Measurements from ENCODE around the gene PEX14. TPM values are rescaled to one million over a fixed set of nuclear protein-coding genes. Genes with fewer than 3 reads are reported as not detected.
A peak's percentile ranks its signal among the peaks of the same experiment; 100 is the strongest.

The PEX14 gene
- total RNA-seq, 2 donors from 2014 or later, result 24.3 to 26.0 TPM

DNA sequence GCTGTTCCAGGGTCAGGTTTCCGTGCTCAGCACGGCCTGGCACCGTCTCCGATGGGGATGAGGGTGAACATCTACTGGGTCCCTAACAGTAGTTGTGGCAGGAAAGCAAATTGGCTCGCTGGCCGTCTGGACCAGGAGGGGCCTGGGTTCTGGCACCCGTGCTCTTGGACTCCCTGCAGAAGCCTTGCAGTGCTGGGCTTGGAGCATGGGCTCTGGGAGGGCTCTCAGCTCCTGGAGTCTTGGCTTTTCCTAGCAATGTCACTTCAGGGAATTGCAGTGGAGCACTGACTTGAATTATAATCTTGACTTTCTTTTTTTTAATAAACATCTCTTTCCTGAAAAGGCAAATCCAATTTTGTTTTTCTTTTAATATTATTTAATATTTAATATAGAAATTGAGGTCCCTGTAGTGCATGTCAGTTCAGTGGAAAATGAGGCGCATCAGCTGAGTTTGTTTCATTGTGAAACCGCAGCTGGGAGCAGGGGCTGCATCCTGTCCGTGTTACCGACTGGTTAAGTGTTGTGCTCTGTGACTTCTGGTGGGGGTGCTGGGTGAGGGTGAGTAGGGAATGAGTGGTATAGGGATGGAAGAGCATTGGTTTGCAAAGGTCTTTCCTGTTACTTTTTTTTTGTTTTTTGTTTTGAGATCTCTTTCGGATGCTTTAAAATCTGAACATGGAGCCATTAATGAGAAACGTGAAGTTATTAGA is 64.1 kb downstream of the PEX14 start:
- H3K9ac ChIP-seq (ENCODE audit: extremely low read depth, low read length, poor library complexity, severe bottlenecking), result no peak overlapping the region
- no peak overlapping the region for H3K4me3 ChIP-seq (ENCODE audit: low read length)
- H3K36me3 Mint-ChIP-seq (ENCODE audit: low read depth), result peaks cover 31% of the 10 kb centered on the region
- no peak for DNase-seq
- H3K27me3 ChIP-seq (ENCODE audit: control insufficient read depth, insufficient read depth, low read length, poor library complexity, severe bottlenecking), result no peaks in the 10 kb centered on the region
- no peak overlapping the region for H3K27ac Mint-ChIP-seq
- H3K36me3 ChIP-seq (ENCODE audit: control insufficient read depth, insufficient read depth, low read length), result peaks cover 33% of the 10 kb centered on the region
- H3K9me3 Mint-ChIP-seq, result no peaks in the 10 kb centered on the region
- H3K4me1 ChIP-seq (ENCODE audit: control insufficient read depth, insufficient read depth, low read length), result no peaks in the 10 kb centered on the region
- H3K27me3 Mint-ChIP-seq (ENCODE audit: insufficient read depth), result no peaks in the 10 kb centered on the region
- H3K4me3 Mint-ChIP-seq, result no peak overlapping the region
- H3K27ac ChIP-seq (ENCODE audit: low read depth, low read length), result no peak overlapping the region
- 77 to 84% methylated on average over 12 of the region's 13 CpGs for WGBS, 2 experiments (ENCODE audit: insufficient coverage in 1 of 2, insufficient read length in 1 of 2)
- H3K9me3 ChIP-seq (ENCODE audit: control insufficient read depth, low read length), result no peaks in the 10 kb centered on the region
- TF ChIP-seq, protein P1, sequence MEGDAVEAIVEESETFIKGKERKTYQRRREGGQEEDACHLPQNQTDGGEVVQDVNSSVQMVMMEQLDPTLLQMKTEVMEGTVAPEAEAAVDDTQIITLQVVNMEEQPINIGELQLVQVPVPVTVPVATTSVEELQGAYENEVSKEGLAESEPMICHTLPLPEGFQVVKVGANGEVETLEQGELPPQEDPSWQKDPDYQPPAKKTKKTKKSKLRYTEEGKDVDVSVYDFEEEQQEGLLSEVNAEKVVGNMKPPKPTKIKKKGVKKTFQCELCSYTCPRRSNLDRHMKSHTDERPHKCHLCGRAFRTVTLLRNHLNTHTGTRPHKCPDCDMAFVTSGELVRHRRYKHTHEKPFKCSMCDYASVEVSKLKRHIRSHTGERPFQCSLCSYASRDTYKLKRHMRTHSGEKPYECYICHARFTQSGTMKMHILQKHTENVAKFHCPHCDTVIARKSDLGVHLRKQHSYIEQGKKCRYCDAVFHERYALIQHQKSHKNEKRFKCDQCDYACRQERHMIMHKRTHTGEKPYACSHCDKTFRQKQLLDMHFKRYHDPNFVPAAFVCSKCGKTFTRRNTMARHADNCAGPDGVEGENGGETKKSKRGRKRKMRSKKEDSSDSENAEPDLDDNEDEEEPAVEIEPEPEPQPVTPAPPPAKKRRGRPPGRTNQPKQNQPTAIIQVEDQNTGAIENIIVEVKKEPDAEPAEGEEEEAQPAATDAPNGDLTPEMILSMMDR (conservative IDR thresholded peaks at IDR 0.05), result no peak
- peaks cover 36% of the 10 kb centered on the region for H3K4me1 Mint-ChIP-seq

DNA sequence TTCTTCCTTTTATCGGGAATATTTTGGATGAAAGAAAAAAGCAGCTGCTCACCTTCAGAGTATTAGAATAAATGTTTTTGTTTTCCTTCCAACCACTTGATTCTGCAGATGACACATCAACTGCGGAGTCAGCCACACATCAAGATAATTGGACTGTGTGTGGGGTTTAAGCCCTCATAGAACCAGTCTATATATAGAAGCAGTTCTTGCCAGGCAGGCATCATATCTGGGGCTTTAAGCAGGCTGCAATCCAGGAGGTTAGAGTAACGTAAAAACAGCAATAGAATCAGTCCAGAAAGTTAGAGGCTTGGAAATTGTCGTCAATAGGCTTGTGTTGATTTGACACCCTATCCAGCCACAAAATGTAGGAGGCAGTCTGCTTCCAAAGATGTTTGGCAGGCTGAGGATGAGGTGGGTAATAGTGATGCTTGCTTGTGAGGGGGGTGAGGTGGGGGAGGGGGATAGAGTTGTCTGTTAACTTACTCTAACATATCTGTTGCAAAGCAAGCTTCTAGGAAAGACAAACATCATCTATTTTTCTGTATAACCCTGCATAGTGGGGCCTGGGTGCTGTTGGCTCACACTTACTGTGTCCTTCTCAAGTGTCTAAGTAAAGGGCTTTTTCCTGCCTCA is 64.8 kb downstream of the PEX14 start:
- peaks cover 36% of the 10 kb centered on the region for H3K4me1 Mint-ChIP-seq
- no peaks in the 10 kb centered on the region for H3K9me3 Mint-ChIP-seq
- H3K36me3 ChIP-seq (ENCODE audit: control insufficient read depth, insufficient read depth, low read length), result peaks cover 33% of the 10 kb centered on the region

DNA sequence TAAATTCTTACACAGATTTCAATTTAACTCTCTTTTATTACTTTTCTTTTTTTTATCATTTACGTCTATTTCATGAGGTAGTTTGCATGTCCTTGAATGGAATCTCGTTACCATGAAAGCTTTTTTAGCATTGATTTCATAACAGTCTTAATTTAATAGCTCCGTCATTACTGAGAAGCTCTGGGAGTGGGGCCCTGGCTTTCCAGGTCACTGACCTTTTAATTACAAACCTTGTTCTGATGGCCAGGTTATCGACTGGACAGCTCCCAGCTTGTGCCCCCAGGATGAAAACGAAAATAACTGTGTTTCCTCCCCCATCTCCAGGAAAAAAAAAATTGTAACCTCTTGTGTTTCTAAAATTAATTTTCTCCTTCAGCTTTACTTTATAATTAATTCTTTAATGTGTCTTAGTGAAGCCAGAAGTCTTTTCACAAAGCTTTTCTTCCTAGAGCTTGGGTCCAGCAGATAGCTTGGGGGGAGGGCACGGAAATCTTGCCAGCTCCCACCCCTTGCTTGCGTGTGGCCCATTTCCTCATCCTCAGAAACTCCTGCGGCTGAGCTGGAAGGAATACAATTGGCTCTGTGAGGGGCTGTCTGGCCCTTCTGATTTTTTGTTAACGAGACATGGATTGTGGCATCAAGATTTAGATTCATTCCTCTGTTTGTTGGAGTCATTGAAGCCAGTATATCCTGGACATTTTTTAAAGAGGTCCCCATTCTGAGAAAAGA is 65.7 kb downstream of the PEX14 start:
- Mint-ChIP-seq H3K9me3 (no peaks in the 10 kb centered on the region), H3K4me1 (peaks cover 36% of the 10 kb centered on the region), H3K4me3 (peak overlapping the region; percentile 13), H3K36me3 (ENCODE audit: low read depth) (peaks cover 31% of the 10 kb centered on the region), H3K27ac (peak overlapping the region; percentile 74), H3K27me3 (ENCODE audit: insufficient read depth) (no peaks in the 10 kb centered on the region)
- Histone ChIP-seq H3K27ac (ENCODE audit: low read depth, low read length) (no peak overlapping the region), H3K4me3 (ENCODE audit: low read length) (no peak overlapping the region), H3K9ac (ENCODE audit: extremely low read depth, low read length, poor library complexity, severe bottlenecking) (no peak overlapping the region), H3K36me3 (ENCODE audit: control insufficient read depth, insufficient read depth, low read length) (peaks cover 33% of the 10 kb centered on the region), H3K4me1 (ENCODE audit: control insufficient read depth, insufficient read depth, low read length) (no peaks in the 10 kb centered on the region), H3K9me3 (ENCODE audit: control insufficient read depth, low read length) (no peaks in the 10 kb centered on the region), H3K27me3 (ENCODE audit: control insufficient read depth, insufficient read depth, low read length, poor library complexity, severe bottlenecking) (no peaks in the 10 kb centered on the region)
- 59 to 66% methylated on average over 5 to 9 of the region's 9 CpGs for WGBS, 2 experiments (ENCODE audit: insufficient coverage in 1 of 2, insufficient read length in 1 of 2)
- TF ChIP-seq, protein P1 (conservative IDR thresholded peaks at IDR 0.05), result no peak
- DNase-seq, result no peak

More for the DNA sequence above, 64.8 kb downstream of the PEX14 start:
- no peak for DNase-seq
- no peak overlapping the region for H3K27ac ChIP-seq (ENCODE audit: low read depth, low read length)
- no peak overlapping the region for H3K4me3 Mint-ChIP-seq
- H3K36me3 Mint-ChIP-seq (ENCODE audit: low read depth), result peaks cover 31% of the 10 kb centered on the region
- H3K9me3 ChIP-seq (ENCODE audit: control insufficient read depth, low read length), result no peaks in the 10 kb centered on the region
- no peak overlapping the region for H3K4me3 ChIP-seq (ENCODE audit: low read length)
- WGBS, 2 experiments (ENCODE audit: insufficient coverage in 1 of 2, insufficient read length in 1 of 2), result 84 to 88% methylated on average over 2 to 3 of the region's 4 CpGs
- TF ChIP-seq, protein P1 (conservative IDR thresholded peaks at IDR 0.05), result no peak
- H3K27ac Mint-ChIP-seq, result peak overlapping the region; percentile 74
- H3K9ac ChIP-seq (ENCODE audit: extremely low read depth, low read length, poor library complexity, severe bottlenecking), result no peak overlapping the region
- H3K27me3 ChIP-seq (ENCODE audit: control insufficient read depth, insufficient read depth, low read length, poor library complexity, severe bottlenecking), result no peaks in the 10 kb centered on the region
- no peaks in the 10 kb centered on the region for H3K27me3 Mint-ChIP-seq (ENCODE audit: insufficient read depth)
- no peaks in the 10 kb centered on the region for H3K4me1 ChIP-seq (ENCODE audit: control insufficient read depth, insufficient read depth, low read length)

All from endodermal cell (in vitro differentiated cells).